ENCODE results near the gene CFAP119. TPM values are rescaled to one million over a fixed set of nuclear protein-coding genes. Genes with fewer than 3 reads are reported as not detected.

The CFAP119 gene
- polyA plus RNA-seq, 3 donors: 7.8 to 8.2 (median 7.9) TPM

GRCh38 chr16:30715750-30716445 lies 46.0 kb downstream of the CFAP119 start:
- no peak for DNase-seq (ENCODE audit: low read depth in 3 of 3, low spot score in 2 of 3)

- DNase-seq (ENCODE audit: low read depth in 3 of 3, low spot score in 2 of 3): no peak
Observed at GRCh38 chr16:30711712-30712111, 50.1 kb downstream of the CFAP119 start.

GRCh38 chr16:30710971-30711370 lies 50.9 kb downstream of the CFAP119 start:
- DNase-seq (ENCODE audit: low read depth in 3 of 3, low spot score in 2 of 3): no peak

Other genes starting within 250 kb of the CFAP119 start
- 10 to 100 TPM; 44.8 to 51.7 (median 45.1) TPM for gene ZNF768, start 235.5 kb downstream of the CFAP119 start, polyA plus RNA-seq (ENCODE audit: insufficient read length in 3 of 3)
- gene ZNF747, start 227.2 kb downstream of the CFAP119 start, polyA plus RNA-seq (ENCODE audit: insufficient read length in 3 of 3): 1 to 10 TPM; 9.1 to 9.7 (median 9.5) TPM
- gene ZNF764, start 203.7 kb downstream of the CFAP119 start, polyA plus RNA-seq (ENCODE audit: insufficient read length in 3 of 3): 1 to 10 TPM; 8.5 to 9.1 (median 8.6) TPM
- gene ZNF688, start 190.3 kb downstream of the CFAP119 start, polyA plus RNA-seq (ENCODE audit: insufficient read length in 3 of 3): 1 to 10 TPM; 8.4 to 9.4 (median 9.0) TPM
- 10 to 100 TPM; 17.0 to 18.5 (median 17.9) TPM for gene ZNF785, start 176.4 kb downstream of the CFAP119 start, polyA plus RNA-seq (ENCODE audit: insufficient read length in 3 of 3)
- gene ZNF689, start 151.7 kb downstream of the CFAP119 start, polyA plus RNA-seq (ENCODE audit: insufficient read length in 3 of 3): 10 to 100 TPM; 13.5 to 14.7 (median 14.3) TPM
- gene PRR14, start 111.1 kb downstream of the CFAP119 start, polyA plus RNA-seq (ENCODE audit: insufficient read length in 3 of 3): 10 to 100 TPM; 36.9 to 44.5 (median 42.4) TPM
- 10 to 100 TPM; 40.1 to 47.7 (median 42.9) TPM for gene FBRS, start 103.6 kb downstream of the CFAP119 start, polyA plus RNA-seq (ENCODE audit: insufficient read length in 3 of 3)
- 10 to 100 TPM; 27.6 to 31.4 (median 28.2) TPM for gene SRCAP, start 62.9 kb downstream of the CFAP119 start, polyA plus RNA-seq (ENCODE audit: insufficient read length in 3 of 3)
- 10 to 100 TPM; 21.6 to 23.6 (median 23.0) TPM for gene PHKG2, start 13.6 kb downstream of the CFAP119 start, polyA plus RNA-seq (ENCODE audit: insufficient read length in 3 of 3)
- 100 to 1,000 TPM; 111 to 123 (median 113) TPM for gene RNF40, start 260 bp upstream of the CFAP119 start, polyA plus RNA-seq (ENCODE audit: insufficient read length in 3 of 3)
- 10 to 100 TPM; 25.7 to 26.9 (median 26.8) TPM for gene ZNF629, start 25.1 kb upstream of the CFAP119 start, polyA plus RNA-seq (ENCODE audit: insufficient read length in 3 of 3)
- gene BCL7C, start 132.0 kb upstream of the CFAP119 start, polyA plus RNA-seq (ENCODE audit: insufficient read length in 3 of 3): 10 to 100 TPM; 35.8 to 40.7 (median 39.3) TPM
- 1 to 10 TPM; 6.7 to 7.4 (median 6.7) TPM for gene CTF1, start 134.6 kb upstream of the CFAP119 start, polyA plus RNA-seq (ENCODE audit: insufficient read length in 3 of 3)
- gene FBXL19, start 161.5 kb upstream of the CFAP119 start, polyA plus RNA-seq (ENCODE audit: insufficient read length in 3 of 3): 10 to 100 TPM; 16.1 to 20.5 (median 18.0) TPM
- 10 to 100 TPM; 18.0 to 19.6 (median 19.2) TPM for gene ORAI3, start 187.0 kb upstream of the CFAP119 start, polyA plus RNA-seq (ENCODE audit: insufficient read length in 3 of 3)
- 10 to 100 TPM; 13.0 to 14.4 (median 13.2) TPM for gene SETD1A, start 195.7 kb upstream of the CFAP119 start, polyA plus RNA-seq (ENCODE audit: insufficient read length in 3 of 3)
- gene HSD3B7, start 223.1 kb upstream of the CFAP119 start, polyA plus RNA-seq (ENCODE audit: insufficient read length in 3 of 3): 1 to 10 TPM; 7.3 to 8.9 (median 8.3) TPM
- gene STX1B, start 248.6 kb upstream of the CFAP119 start, polyA plus RNA-seq (ENCODE audit: insufficient read length in 3 of 3): 1 to 10 TPM in 2 of 3 donors, under 1 TPM in 1; 0.89 to 1.3 (median 1.0) TPM

All from right renal cortex interstitium (tissue), 3 donors.